ENCODE measurements around the gene AK9.
"Not testable (repeated sequence)": the region's sequence is repeated elsewhere in the genome, so short reads cannot be mapped to it uniquely, and the experiment has no call there.

The AK9 gene

DNA sequence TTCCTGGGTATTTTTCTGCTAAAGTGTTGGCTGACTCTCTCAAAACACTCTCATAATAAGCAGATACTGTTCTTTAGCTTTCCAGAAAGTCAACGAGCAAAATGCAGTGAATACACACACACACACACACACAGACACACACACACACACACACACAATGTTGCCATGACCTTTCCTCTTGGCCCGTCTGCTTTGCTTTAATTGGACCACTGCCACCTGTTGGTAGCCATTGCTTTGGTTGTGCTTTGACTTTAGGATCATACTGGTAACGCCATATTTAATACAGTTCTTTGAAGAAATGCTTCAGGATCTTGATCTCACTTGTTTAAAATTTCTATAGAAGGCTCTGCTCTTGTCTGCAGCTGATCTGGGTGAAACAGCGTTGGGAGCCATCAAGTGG is 4.5 kb upstream of the AK9 start:
- no peaks in the 10 kb centered on the region for H3K36me3 ChIP-seq (ENCODE audit: control insufficient read depth, low read depth, low read length)
- no peak overlapping the region for H3K4me3 ChIP-seq (ENCODE audit: low read length)
- no peaks in the 10 kb centered on the region for H3K9me3 ChIP-seq (ENCODE audit: control insufficient read depth, low read depth, low read length)
- no peaks in the 10 kb centered on the region for H3K27me3 ChIP-seq (ENCODE audit: control insufficient read depth, insufficient read depth, low read length)
- H3K9ac ChIP-seq (ENCODE audit: low read length): no peak overlapping the region
- no peaks in the 10 kb centered on the region for H3K4me1 ChIP-seq (ENCODE audit: control insufficient read depth, low read depth, low read length)
- H3K27ac ChIP-seq (ENCODE audit: low read length): no peak overlapping the region

- peaks cover 6% of the 10 kb centered on the region for H3K4me1 ChIP-seq (ENCODE audit: control insufficient read depth, low read depth, low read length)
- H3K9ac ChIP-seq (ENCODE audit: low read length): no peak overlapping the region
- no peaks in the 10 kb centered on the region for H3K27me3 ChIP-seq (ENCODE audit: control insufficient read depth, insufficient read depth, low read length)
- H3K9me3 ChIP-seq (ENCODE audit: control insufficient read depth, low read depth, low read length): no peaks in the 10 kb centered on the region
- H3K27ac ChIP-seq (ENCODE audit: low read length): no peak overlapping the region
- no peaks in the 10 kb centered on the region for H3K36me3 ChIP-seq (ENCODE audit: control insufficient read depth, low read depth, low read length)
- H3K4me3 ChIP-seq (ENCODE audit: low read length): no peak overlapping the region
Measured at GRCh38 chr6:109693111-109693510, 2.1 kb upstream of the AK9 start.

DNA sequence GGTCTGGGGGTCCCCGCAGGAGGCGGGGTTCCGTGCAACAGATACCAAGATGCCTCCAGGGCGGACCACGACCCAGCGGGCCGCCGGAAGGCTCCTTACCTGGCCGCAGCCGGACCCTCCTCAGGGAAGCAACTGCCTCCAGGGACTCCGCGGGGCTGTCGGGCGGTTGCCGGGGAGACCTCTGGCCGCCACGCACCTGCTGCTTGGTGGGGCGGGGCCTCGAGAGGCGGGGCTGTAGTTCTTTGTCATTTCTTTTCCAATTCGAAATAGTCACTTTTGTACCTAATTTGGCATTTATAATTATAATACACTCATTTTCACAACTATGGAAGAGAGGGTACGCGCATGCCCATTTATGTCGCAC is 647 bp downstream of the AK9 start:
- Histone ChIP-seq H3K27me3 (ENCODE audit: control insufficient read depth, insufficient read depth, low read length) (no peaks in the 10 kb centered on the region), H3K9me3 (ENCODE audit: control insufficient read depth, low read depth, low read length) (no peaks in the 10 kb centered on the region), H3K4me3 (ENCODE audit: low read length) (peak overlapping the region; percentile 98), H3K4me1 (ENCODE audit: control insufficient read depth, low read depth, low read length) (peaks cover 6% of the 10 kb centered on the region), H3K36me3 (ENCODE audit: control insufficient read depth, low read depth, low read length) (no peaks in the 10 kb centered on the region), H3K9ac (ENCODE audit: low read length) (peak overlapping the region; percentile 86), H3K27ac (ENCODE audit: low read length) (peak overlapping the region; percentile 89)

DNA sequence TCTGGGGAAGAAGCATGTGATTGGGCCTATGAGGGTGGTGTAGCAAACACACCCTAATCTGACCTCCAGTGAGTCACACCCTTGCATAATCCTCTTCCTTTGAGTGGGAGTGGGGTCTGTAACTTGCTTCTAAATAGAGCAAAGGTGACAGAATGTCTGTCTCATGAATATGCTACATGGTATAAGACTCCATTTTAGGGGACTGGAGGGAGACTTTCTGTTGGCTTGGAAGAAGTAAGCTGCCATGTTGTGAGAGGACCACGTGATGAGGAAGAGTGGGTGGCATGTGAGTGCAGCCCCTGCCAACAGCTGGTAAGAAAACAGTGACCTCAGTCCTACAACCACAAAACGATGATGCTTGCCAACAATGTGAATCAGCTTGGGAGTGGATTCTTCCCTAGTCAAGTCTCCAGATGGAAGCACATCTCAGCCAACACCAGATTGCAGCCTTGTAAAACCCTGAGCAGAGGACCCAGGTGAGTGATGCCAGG is 3.7 kb downstream of the AK9 start:
- no peak overlapping the region for H3K9ac ChIP-seq (ENCODE audit: low read length)
- H3K9me3 ChIP-seq (ENCODE audit: control insufficient read depth, low read depth, low read length): no peaks in the 10 kb centered on the region
- no peaks in the 10 kb centered on the region for H3K27me3 ChIP-seq (ENCODE audit: control insufficient read depth, insufficient read depth, low read length)
- peaks cover 6% of the 10 kb centered on the region for H3K4me1 ChIP-seq (ENCODE audit: control insufficient read depth, low read depth, low read length)
- no peak overlapping the region for H3K27ac ChIP-seq (ENCODE audit: low read length)
- H3K36me3 ChIP-seq (ENCODE audit: control insufficient read depth, low read depth, low read length): no peaks in the 10 kb centered on the region
- H3K4me3 ChIP-seq (ENCODE audit: low read length): no peak overlapping the region

DNA sequence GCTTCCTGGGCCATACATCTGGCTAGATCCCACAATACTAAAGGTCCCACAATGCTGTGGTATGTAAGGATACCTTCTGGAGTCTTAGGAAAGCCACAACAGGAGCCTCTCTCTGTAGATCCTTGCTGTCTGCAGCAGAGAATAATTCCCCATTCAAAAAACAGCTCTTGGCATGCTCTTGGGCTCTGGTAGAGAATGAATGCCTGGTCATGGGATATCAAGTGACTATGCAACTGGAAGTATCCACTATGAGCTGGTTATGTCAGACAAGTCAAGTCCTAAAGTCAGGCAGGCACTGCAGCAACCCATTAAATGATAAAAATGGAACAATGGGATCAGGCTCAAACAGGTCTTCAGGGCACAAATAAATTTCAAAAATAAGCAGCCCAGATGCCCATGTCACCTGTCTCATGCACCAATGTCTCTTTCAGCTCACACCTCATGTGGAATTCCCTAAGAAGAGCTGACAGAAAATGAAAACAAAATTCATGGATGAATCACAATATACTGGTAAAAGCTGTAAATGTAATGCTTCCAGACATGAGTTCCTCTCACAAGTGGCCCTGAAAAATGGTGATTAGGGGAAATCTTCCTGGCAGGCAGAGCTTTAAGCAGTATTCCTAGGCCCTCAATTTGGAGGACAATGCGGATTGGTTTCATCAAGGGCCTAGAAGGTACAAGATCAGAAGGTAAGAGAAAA is 4.3 kb downstream of the AK9 start:
- Histone ChIP-seq H3K9ac (ENCODE audit: low read length) (no peak overlapping the region), H3K36me3 (ENCODE audit: control insufficient read depth, low read depth, low read length) (no peaks in the 10 kb centered on the region), H3K27me3 (ENCODE audit: control insufficient read depth, insufficient read depth, low read length) (no peaks in the 10 kb centered on the region), H3K27ac (ENCODE audit: low read length) (no peak overlapping the region), H3K9me3 (ENCODE audit: control insufficient read depth, low read depth, low read length) (no peaks in the 10 kb centered on the region), H3K4me1 (ENCODE audit: control insufficient read depth, low read depth, low read length) (peaks cover 6% of the 10 kb centered on the region), H3K4me3 (ENCODE audit: low read length) (no peak overlapping the region)

GRCh38 chr6:109678661-109679505 is 12.1 kb downstream of the AK9 start:
- not testable (repeated sequence) for H3K9me3 ChIP-seq (ENCODE audit: control insufficient read depth, low read depth, low read length)
- peak overlapping the region; percentile 46 for H3K4me3 ChIP-seq (ENCODE audit: low read length)

DNA sequence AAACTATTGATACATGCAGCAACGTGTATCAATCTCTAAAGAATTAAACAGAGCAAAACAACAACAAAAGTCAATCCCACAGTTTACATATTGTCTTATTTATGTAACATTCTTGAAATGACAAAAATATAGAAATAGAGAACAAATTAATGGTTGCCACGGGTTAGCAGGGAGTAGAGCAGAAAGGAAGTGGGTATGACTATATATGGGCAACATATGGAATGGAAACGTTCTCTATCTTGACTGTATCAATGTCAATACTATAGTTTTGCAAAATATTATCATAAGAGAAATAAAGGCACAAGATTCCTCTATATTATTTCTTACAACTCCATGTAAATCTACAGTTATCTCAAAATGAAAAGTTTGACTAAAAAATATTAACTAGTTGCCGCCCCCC is 12.8 kb downstream of the AK9 start:
- Histone ChIP-seq H3K27me3 (ENCODE audit: control insufficient read depth, insufficient read depth, low read length) (no peaks in the 10 kb centered on the region), H3K4me3 (ENCODE audit: low read length) (peak overlapping the region; percentile 46), H3K9ac (ENCODE audit: low read length) (no peak overlapping the region), H3K36me3 (ENCODE audit: control insufficient read depth, low read depth, low read length) (no peaks in the 10 kb centered on the region), H3K4me1 (ENCODE audit: control insufficient read depth, low read depth, low read length) (peaks cover 10% of the 10 kb centered on the region), H3K27ac (ENCODE audit: low read length) (no peak overlapping the region), H3K9me3 (ENCODE audit: control insufficient read depth, low read depth, low read length) (no peaks in the 10 kb centered on the region)

More at GRCh38 chr6:109678661-109679505, 12.1 kb downstream of the AK9 start:
- not testable (repeated sequence) for H3K4me1 ChIP-seq (ENCODE audit: control insufficient read depth, low read depth, low read length); H3K36me3 ChIP-seq (ENCODE audit: control insufficient read depth, low read depth, low read length); H3K27me3 ChIP-seq (ENCODE audit: control insufficient read depth, insufficient read depth, low read length)
- H3K27ac ChIP-seq (ENCODE audit: low read length): peak overlapping the region; percentile 39
- H3K9ac ChIP-seq (ENCODE audit: low read length): peak overlapping the region; percentile 28

DNA sequence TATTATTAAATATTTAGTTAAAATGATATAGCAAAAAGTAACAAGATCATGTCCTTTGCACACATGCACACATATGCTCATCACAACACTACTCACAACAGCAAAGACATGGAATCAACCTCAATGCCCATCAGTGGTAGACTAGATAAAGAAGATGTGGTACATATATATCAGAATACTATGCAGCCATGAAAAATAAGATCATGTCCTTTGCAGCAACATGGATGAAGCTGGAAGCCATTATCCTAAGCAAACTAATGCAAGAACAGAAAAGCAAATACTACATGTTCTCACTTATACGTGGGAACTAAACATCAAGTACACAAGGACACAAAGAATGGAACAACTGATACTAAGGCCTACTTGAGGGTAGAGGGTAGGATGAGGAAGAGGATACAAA is 14.3 kb downstream of the AK9 start:
- peaks cover 13% of the 10 kb centered on the region for H3K4me1 ChIP-seq (ENCODE audit: control insufficient read depth, low read depth, low read length)
- H3K4me3 ChIP-seq (ENCODE audit: low read length): no peak overlapping the region
- H3K27ac ChIP-seq (ENCODE audit: low read length): no peak overlapping the region
- no peaks in the 10 kb centered on the region for H3K27me3 ChIP-seq (ENCODE audit: control insufficient read depth, insufficient read depth, low read length)
- no peaks in the 10 kb centered on the region for H3K36me3 ChIP-seq (ENCODE audit: control insufficient read depth, low read depth, low read length)
- no peak overlapping the region for H3K9ac ChIP-seq (ENCODE audit: low read length)
- no peaks in the 10 kb centered on the region for H3K9me3 ChIP-seq (ENCODE audit: control insufficient read depth, low read depth, low read length)

DNA sequence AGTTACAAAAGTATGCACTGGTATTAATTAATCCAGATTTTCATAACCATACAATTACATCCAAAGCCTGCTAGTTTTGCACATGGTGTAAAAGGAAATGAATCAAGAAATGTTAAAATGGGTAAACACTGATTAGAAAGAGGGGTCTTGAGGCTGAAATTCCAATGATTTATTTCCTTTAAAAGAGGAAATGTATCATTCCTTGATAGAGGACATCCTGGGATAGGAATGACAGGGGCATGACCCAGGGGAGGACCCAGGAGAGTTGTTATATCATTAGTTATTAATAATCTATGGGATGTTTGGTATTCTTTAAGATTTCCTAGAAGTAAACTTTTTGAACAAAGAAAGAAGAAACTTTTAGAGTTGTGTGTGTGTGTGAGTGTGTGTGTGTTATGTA is 18.2 kb downstream of the AK9 start:
- no peaks in the 10 kb centered on the region for H3K9me3 ChIP-seq (ENCODE audit: control insufficient read depth, low read depth, low read length)
- H3K27ac ChIP-seq (ENCODE audit: low read length): no peak overlapping the region
- H3K27me3 ChIP-seq (ENCODE audit: control insufficient read depth, insufficient read depth, low read length): no peaks in the 10 kb centered on the region

DNA sequence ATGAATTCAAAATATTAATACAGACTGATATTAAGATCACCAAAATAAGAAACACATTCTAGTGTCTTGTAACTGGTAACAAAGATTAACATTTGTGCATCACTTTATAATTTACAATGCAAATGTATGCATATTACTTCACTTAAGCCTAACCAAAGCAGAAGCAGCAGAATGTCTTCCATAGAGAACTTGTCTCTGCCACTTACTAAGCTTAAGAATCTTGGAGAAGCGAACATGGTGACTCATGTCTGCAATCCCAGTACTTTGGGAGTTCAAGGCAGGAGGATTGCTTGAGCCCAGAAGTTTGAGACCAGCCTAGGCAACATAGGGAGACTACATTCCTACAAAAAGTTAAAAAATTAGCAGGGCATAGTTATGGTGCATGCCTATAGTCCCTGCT is 18.8 kb downstream of the AK9 start:
- Histone ChIP-seq H3K36me3 (ENCODE audit: control insufficient read depth, low read depth, low read length) (no peaks in the 10 kb centered on the region), H3K4me3 (ENCODE audit: low read length) (no peak overlapping the region), H3K27ac (ENCODE audit: low read length) (no peak overlapping the region), H3K4me1 (ENCODE audit: control insufficient read depth, low read depth, low read length) (peaks cover 3% of the 10 kb centered on the region), H3K27me3 (ENCODE audit: control insufficient read depth, insufficient read depth, low read length) (no peaks in the 10 kb centered on the region), H3K9me3 (ENCODE audit: control insufficient read depth, low read depth, low read length) (no peaks in the 10 kb centered on the region), H3K9ac (ENCODE audit: low read length) (no peak overlapping the region)

More for the DNA sequence above, 18.2 kb downstream of the AK9 start:
- Histone ChIP-seq H3K4me1 (ENCODE audit: control insufficient read depth, low read depth, low read length) (peaks cover 3% of the 10 kb centered on the region), H3K9ac (ENCODE audit: low read length) (no peak overlapping the region), H3K4me3 (ENCODE audit: low read length) (no peak overlapping the region), H3K36me3 (ENCODE audit: control insufficient read depth, low read depth, low read length) (no peaks in the 10 kb centered on the region)

- Histone ChIP-seq H3K27me3 (ENCODE audit: control insufficient read depth, insufficient read depth, low read length) (no peaks in the 10 kb centered on the region), H3K4me1 (ENCODE audit: control insufficient read depth, low read depth, low read length) (peaks cover 3% of the 10 kb centered on the region), H3K9me3 (ENCODE audit: control insufficient read depth, low read depth, low read length) (no peaks in the 10 kb centered on the region), H3K27ac (ENCODE audit: low read length) (no peak overlapping the region), H3K4me3 (ENCODE audit: low read length) (no peak overlapping the region), H3K9ac (ENCODE audit: low read length) (no peak overlapping the region), H3K36me3 (ENCODE audit: control insufficient read depth, low read depth, low read length) (no peaks in the 10 kb centered on the region)
Measured at GRCh38 chr6:109671733-109672132, 19.3 kb downstream of the AK9 start.
